Peyer's patch (tissue), 4 donors: ENCODE results near the gene PSME2.

Experiments used
- POLR2A ChIP-seq, 2 donors: fragments of 450-650 bp; IDR thresholded peaks; one replicate each; pipeline ENCODE4 v1.5.1; 2017; ENCODE audit warnings: antibody characterized with exemption in 2 of 2, mild to moderate bottlenecking in 2 of 2, moderate library complexity in 2 of 2
- TF ChIP-seq, protein P1 (sequence below), 6 experiments: fragments of 450-650 bp in 4 of 6; fragments of 200-600 bp in 2 of 6; sonication (generic) in 1 of 6; IDR thresholded peaks; one replicate each; pipeline ENCODE4 v1.5.1; 2017 to 2019; ENCODE audit warnings: antibody characterized with exemption in 6 of 6, mild to moderate bottlenecking in 3 of 6, moderate library complexity in 1 of 6

DNA sequence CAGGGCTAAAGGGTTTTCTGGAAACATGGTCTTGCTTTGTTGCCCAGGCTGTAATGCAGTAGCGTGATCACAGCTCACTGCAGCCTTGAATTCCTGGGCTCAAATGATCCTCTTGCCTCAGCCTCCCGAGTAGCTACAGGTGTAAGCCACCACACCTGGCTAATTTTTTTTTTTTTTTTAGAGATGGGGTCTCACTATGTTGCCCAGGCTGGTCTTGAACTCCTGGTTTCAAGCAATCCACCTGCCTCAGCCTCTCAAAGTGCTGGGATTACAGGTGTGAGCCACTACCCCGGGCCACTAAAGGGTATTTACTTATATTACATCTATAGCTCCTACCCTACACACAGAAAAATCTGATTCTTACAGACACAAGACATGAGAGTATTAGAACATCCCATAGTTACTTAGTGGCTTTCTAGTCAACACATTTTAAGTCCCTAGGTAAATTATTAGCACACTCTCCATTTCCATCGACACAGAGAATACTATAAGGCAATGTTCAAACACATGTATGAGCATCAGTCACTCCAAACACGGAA lies 38.0 kb downstream of the PSME2 start:
- TF ChIP-seq, protein P1, sequence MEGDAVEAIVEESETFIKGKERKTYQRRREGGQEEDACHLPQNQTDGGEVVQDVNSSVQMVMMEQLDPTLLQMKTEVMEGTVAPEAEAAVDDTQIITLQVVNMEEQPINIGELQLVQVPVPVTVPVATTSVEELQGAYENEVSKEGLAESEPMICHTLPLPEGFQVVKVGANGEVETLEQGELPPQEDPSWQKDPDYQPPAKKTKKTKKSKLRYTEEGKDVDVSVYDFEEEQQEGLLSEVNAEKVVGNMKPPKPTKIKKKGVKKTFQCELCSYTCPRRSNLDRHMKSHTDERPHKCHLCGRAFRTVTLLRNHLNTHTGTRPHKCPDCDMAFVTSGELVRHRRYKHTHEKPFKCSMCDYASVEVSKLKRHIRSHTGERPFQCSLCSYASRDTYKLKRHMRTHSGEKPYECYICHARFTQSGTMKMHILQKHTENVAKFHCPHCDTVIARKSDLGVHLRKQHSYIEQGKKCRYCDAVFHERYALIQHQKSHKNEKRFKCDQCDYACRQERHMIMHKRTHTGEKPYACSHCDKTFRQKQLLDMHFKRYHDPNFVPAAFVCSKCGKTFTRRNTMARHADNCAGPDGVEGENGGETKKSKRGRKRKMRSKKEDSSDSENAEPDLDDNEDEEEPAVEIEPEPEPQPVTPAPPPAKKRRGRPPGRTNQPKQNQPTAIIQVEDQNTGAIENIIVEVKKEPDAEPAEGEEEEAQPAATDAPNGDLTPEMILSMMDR (IDR thresholded peaks at IDR 0.05): no peak
- no peak for TF ChIP-seq POLR2A (IDR thresholded peaks at IDR 0.05)
